OCI-LY3 (cell line): ENCODE results near the gene FAM228B.

ENCODE experiments used
- CTCF ChIP-seq: fragments of 200-600, 300-600 bp; sonication (generic); IDR thresholded peaks from 2 replicates; pipeline ENCODE4 v1.5.1; 2014; ENCODE audit warnings: antibody characterized with exemption, low read length, low read depth
- EZH2phosphoT487 ChIP-seq: fragments of 200-600 bp; shearing (Covaris generic); IDR thresholded peaks from 2 replicates; pipeline ENCODE4 v1.6.1; 2018; ENCODE audit warnings: antibody characterized with exemption, mixed run types, low read depth

- TF ChIP-seq CTCF = no peak
- TF ChIP-seq EZH2phosphoT487 = no peak
Observed at GRCh38 chr2:24107336-24107735, 15.9 kb upstream of the FAM228B start.
